ENCODE data around the gene RPH3AL.

RPH3AL gene

GRCh38 chr17:353213-353837 is 718 bp upstream of the RPH3AL start:
- H3K36me3 ChIP-seq (ENCODE audit: control insufficient read depth, insufficient read depth, low read length), result no peaks in the 10 kb centered on the region
- H3K4me3 ChIP-seq (ENCODE audit: insufficient read depth, low read depth, low read length), result no peak overlapping the region
- H3K27ac ChIP-seq (ENCODE audit: insufficient read depth, low read depth, low read length, poor library complexity, severe bottlenecking), result no peak overlapping the region
- no peaks in the 10 kb centered on the region for H3K9me3 ChIP-seq (ENCODE audit: control insufficient read depth, low read length)
- H3K27me3 ChIP-seq (ENCODE audit: control insufficient read depth, insufficient read depth, low read length, poor library complexity, severe bottlenecking), result no peaks in the 10 kb centered on the region
- 77 to 79% methylated on average over 8 of the region's 8 CpGs for WGBS, 2 experiments
- H3K4me1 ChIP-seq (ENCODE audit: control insufficient read depth, insufficient read depth, low read length), result peaks cover 29% of the 10 kb centered on the region

GRCh38 chr17:351875-352420 is 659 bp downstream of the RPH3AL start:
- 82 to 85% methylated on average over 19 of the region's 19 CpGs for WGBS, 2 experiments
- Histone ChIP-seq H3K27ac (ENCODE audit: insufficient read depth, low read depth, low read length, poor library complexity, severe bottlenecking) (no peak overlapping the region), H3K9me3 (ENCODE audit: control insufficient read depth, low read length) (no peaks in the 10 kb centered on the region), H3K4me3 (ENCODE audit: insufficient read depth, low read depth, low read length) (no peak overlapping the region), H3K4me1 (ENCODE audit: control insufficient read depth, insufficient read depth, low read length) (peaks cover 26% of the 10 kb centered on the region), H3K36me3 (ENCODE audit: control insufficient read depth, insufficient read depth, low read length) (no peaks in the 10 kb centered on the region), H3K27me3 (ENCODE audit: control insufficient read depth, insufficient read depth, low read length, poor library complexity, severe bottlenecking) (no peaks in the 10 kb centered on the region)

GRCh38 chr17:351449-351738 is 1.2 kb downstream of the RPH3AL start:
- H3K27me3 ChIP-seq (ENCODE audit: control insufficient read depth, insufficient read depth, low read length, poor library complexity, severe bottlenecking), result no peaks in the 10 kb centered on the region
- no peaks in the 10 kb centered on the region for H3K36me3 ChIP-seq (ENCODE audit: control insufficient read depth, insufficient read depth, low read length)
- H3K9me3 ChIP-seq (ENCODE audit: control insufficient read depth, low read length), result no peaks in the 10 kb centered on the region
- WGBS, 2 experiments, result 93 to 94% methylated on average over 6 of the region's 6 CpGs
- no peak overlapping the region for H3K27ac ChIP-seq (ENCODE audit: insufficient read depth, low read depth, low read length, poor library complexity, severe bottlenecking)
- no peak overlapping the region for H3K4me3 ChIP-seq (ENCODE audit: insufficient read depth, low read depth, low read length)
- peaks cover 26% of the 10 kb centered on the region for H3K4me1 ChIP-seq (ENCODE audit: control insufficient read depth, insufficient read depth, low read length)

- peaks cover 26% of the 10 kb centered on the region for H3K4me1 ChIP-seq (ENCODE audit: control insufficient read depth, insufficient read depth, low read length)
- no peaks in the 10 kb centered on the region for H3K27me3 ChIP-seq (ENCODE audit: control insufficient read depth, insufficient read depth, low read length, poor library complexity, severe bottlenecking)
- H3K9me3 ChIP-seq (ENCODE audit: control insufficient read depth, low read length), result no peaks in the 10 kb centered on the region
- 91 to 92% methylated on average over 8 of the region's 8 CpGs for WGBS, 2 experiments
- no peak overlapping the region for H3K27ac ChIP-seq (ENCODE audit: insufficient read depth, low read depth, low read length, poor library complexity, severe bottlenecking)
- H3K36me3 ChIP-seq (ENCODE audit: control insufficient read depth, insufficient read depth, low read length), result no peaks in the 10 kb centered on the region
- H3K4me3 ChIP-seq (ENCODE audit: insufficient read depth, low read depth, low read length), result no peak overlapping the region
These were observed 1.7 kb downstream of the RPH3AL start for GRCh38 chr17:350706-351448.

- no peak overlapping the region for H3K27ac ChIP-seq (ENCODE audit: insufficient read depth, low read depth, low read length, poor library complexity, severe bottlenecking)
- 89 to 92% methylated on average over 3 of the region's 3 CpGs for WGBS, 2 experiments
These were observed 2.9 kb downstream of the RPH3AL start for GRCh38 chr17:349666-350065.

GRCh38 chr17:348692-349425 is 3.7 kb downstream of the RPH3AL start:
- no peak overlapping the region for H3K27ac ChIP-seq (ENCODE audit: insufficient read depth, low read depth, low read length, poor library complexity, severe bottlenecking)
- no peaks in the 10 kb centered on the region for H3K9me3 ChIP-seq (ENCODE audit: control insufficient read depth, low read length)
- H3K27me3 ChIP-seq (ENCODE audit: control insufficient read depth, insufficient read depth, low read length, poor library complexity, severe bottlenecking), result no peaks in the 10 kb centered on the region
- no peak overlapping the region for H3K4me3 ChIP-seq (ENCODE audit: insufficient read depth, low read depth, low read length)
- H3K36me3 ChIP-seq (ENCODE audit: control insufficient read depth, insufficient read depth, low read length), result no peaks in the 10 kb centered on the region
- peaks cover 26% of the 10 kb centered on the region for H3K4me1 ChIP-seq (ENCODE audit: control insufficient read depth, insufficient read depth, low read length)
- 69 to 72% methylated on average over 12 of the region's 12 CpGs for WGBS, 2 experiments

More at GRCh38 chr17:349666-350065, 2.9 kb downstream of the RPH3AL start:
- Histone ChIP-seq H3K9me3 (ENCODE audit: control insufficient read depth, low read length) (no peaks in the 10 kb centered on the region), H3K36me3 (ENCODE audit: control insufficient read depth, insufficient read depth, low read length) (no peaks in the 10 kb centered on the region), H3K4me1 (ENCODE audit: control insufficient read depth, insufficient read depth, low read length) (peaks cover 26% of the 10 kb centered on the region), H3K4me3 (ENCODE audit: insufficient read depth, low read depth, low read length) (no peak overlapping the region), H3K27me3 (ENCODE audit: control insufficient read depth, insufficient read depth, low read length, poor library complexity, severe bottlenecking) (no peaks in the 10 kb centered on the region)

- no peaks in the 10 kb centered on the region for H3K9me3 ChIP-seq (ENCODE audit: control insufficient read depth, low read length)
- no peaks in the 10 kb centered on the region for H3K36me3 ChIP-seq (ENCODE audit: control insufficient read depth, insufficient read depth, low read length)
- H3K27me3 ChIP-seq (ENCODE audit: control insufficient read depth, insufficient read depth, low read length, poor library complexity, severe bottlenecking), result no peaks in the 10 kb centered on the region
- H3K4me3 ChIP-seq (ENCODE audit: insufficient read depth, low read depth, low read length), result no peak overlapping the region
- H3K4me1 ChIP-seq (ENCODE audit: control insufficient read depth, insufficient read depth, low read length), result peaks cover 20% of the 10 kb centered on the region
- 90% methylated on average over 1 of the region's 2 CpGs; no CpG with 5 or more reads in 1 of the 2 experiments for WGBS, 2 experiments
- no peak overlapping the region for H3K27ac ChIP-seq (ENCODE audit: insufficient read depth, low read depth, low read length, poor library complexity, severe bottlenecking)
These were observed 4.6 kb downstream of the RPH3AL start for GRCh38 chr17:348012-348411.

GRCh38 chr17:347309-347899 is 5.2 kb downstream of the RPH3AL start:
- 93 to 95% methylated on average over 5 of the region's 5 CpGs for WGBS, 2 experiments

GRCh38 chr17:345992-346785 is 6.4 kb downstream of the RPH3AL start:
- H3K36me3 ChIP-seq (ENCODE audit: control insufficient read depth, insufficient read depth, low read length), result no peaks in the 10 kb centered on the region
- WGBS, 2 experiments, result 79 to 85% methylated on average over 11 of the region's 12 CpGs
- H3K4me3 ChIP-seq (ENCODE audit: insufficient read depth, low read depth, low read length), result no peak overlapping the region
- peaks cover 5% of the 10 kb centered on the region for H3K4me1 ChIP-seq (ENCODE audit: control insufficient read depth, insufficient read depth, low read length)
- H3K27me3 ChIP-seq (ENCODE audit: control insufficient read depth, insufficient read depth, low read length, poor library complexity, severe bottlenecking), result no peaks in the 10 kb centered on the region
- H3K27ac ChIP-seq (ENCODE audit: insufficient read depth, low read depth, low read length, poor library complexity, severe bottlenecking), result no peak overlapping the region
- no peaks in the 10 kb centered on the region for H3K9me3 ChIP-seq (ENCODE audit: control insufficient read depth, low read length)

More at GRCh38 chr17:347309-347899, 5.2 kb downstream of the RPH3AL start:
- no peak overlapping the region for H3K4me3 ChIP-seq (ENCODE audit: insufficient read depth, low read depth, low read length)
- no peaks in the 10 kb centered on the region for H3K27me3 ChIP-seq (ENCODE audit: control insufficient read depth, insufficient read depth, low read length, poor library complexity, severe bottlenecking)
- H3K36me3 ChIP-seq (ENCODE audit: control insufficient read depth, insufficient read depth, low read length), result no peaks in the 10 kb centered on the region
- H3K27ac ChIP-seq (ENCODE audit: insufficient read depth, low read depth, low read length, poor library complexity, severe bottlenecking), result no peak overlapping the region
- H3K9me3 ChIP-seq (ENCODE audit: control insufficient read depth, low read length), result no peaks in the 10 kb centered on the region
- H3K4me1 ChIP-seq (ENCODE audit: control insufficient read depth, insufficient read depth, low read length), result peaks cover 14% of the 10 kb centered on the region

All from ectodermal cell (in vitro differentiated cells).